Glomerular endothelial cell (primary cell): ENCODE results near the gene HNRNPAB. TPM values are rescaled to one million over a fixed set of nuclear protein-coding genes. Genes with fewer than 3 reads are reported as not detected.
"Not testable (repeated sequence)": the region's sequence is repeated elsewhere in the genome, so short reads cannot be mapped to it uniquely, and the experiment has no call there.

ENCODE experiments used
- DNase-seq: peaks from one replicate; pipeline ENCODE4 v3.0.0-alpha.2; 2011; ENCODE audit warnings: low read depth, low spot score; ENCODE audit errors: extremely low read depth
- total RNA-seq: library from RNA; depleted of rRNA; stranded (reverse); fragments of >200 nt; gene quantifications from 2 replicates; pipeline ENCODE4 v1.2.3, GENCODE V29; 2015

HNRNPAB gene
- total RNA-seq, 1 donor from 2014 or later = 146 TPM

- DNase-seq = no peak
Observed at GRCh38 chr5:178196281-178196812, 8.0 kb upstream of the HNRNPAB start.

- DNase-seq = no peak
Observed at GRCh38 chr5:178196986-178197385, 7.3 kb upstream of the HNRNPAB start.

GRCh38 chr5:178198151-178198550, 6.2 kb upstream of the HNRNPAB start:
- DNase-seq = not testable (repeated sequence)

- no peak for DNase-seq
Observed at GRCh38 chr5:178198706-178199105, 5.6 kb upstream of the HNRNPAB start.

GRCh38 chr5:178199581-178200434, 4.5 kb upstream of the HNRNPAB start:
- no peak for DNase-seq

- no peak for DNase-seq
Observed at GRCh38 chr5:178201221-178201926, 3.0 kb upstream of the HNRNPAB start.

GRCh38 chr5:178201927-178202235, 2.5 kb upstream of the HNRNPAB start:
- DNase-seq = no peak

GRCh38 chr5:178202541-178202940, 1.8 kb upstream of the HNRNPAB start:
- DNase-seq = no peak

- DNase-seq = no peak
Observed at GRCh38 chr5:178203670-178204181, 607 bp upstream of the HNRNPAB start.

- DNase-seq = no peak
Observed at GRCh38 chr5:178204935-178205748, 809 bp downstream of the HNRNPAB start.

GRCh38 chr5:178205749-178206047, 1.4 kb downstream of the HNRNPAB start:
- no peak for DNase-seq

GRCh38 chr5:178206166-178207101, 2.1 kb downstream of the HNRNPAB start:
- no peak for DNase-seq

GRCh38 chr5:178207183-178207916, 3.0 kb downstream of the HNRNPAB start:
- DNase-seq = peak; percentile 36

GRCh38 chr5:178207917-178208280, 3.6 kb downstream of the HNRNPAB start:
- no peak for DNase-seq

GRCh38 chr5:178208540-178209227, 4.4 kb downstream of the HNRNPAB start:
- no peak for DNase-seq

- no peak for DNase-seq
Observed at GRCh38 chr5:178209334-178210072, 5.2 kb downstream of the HNRNPAB start.

- DNase-seq = no peak
Observed at GRCh38 chr5:178210073-178210535, 5.8 kb downstream of the HNRNPAB start.

GRCh38 chr5:178210686-178211085, 6.4 kb downstream of the HNRNPAB start:
- DNase-seq = no peak
